ENCODE results near the gene CLASP2. TPM values are rescaled to one million over a fixed set of nuclear protein-coding genes. Genes with fewer than 3 reads are reported as not detected.

The CLASP2 gene
- total and polyA plus RNA-seq, 2 of the 4 experiments (the other 2 are of a cell fraction): 11.9 to 49.1 TPM

DNA sequence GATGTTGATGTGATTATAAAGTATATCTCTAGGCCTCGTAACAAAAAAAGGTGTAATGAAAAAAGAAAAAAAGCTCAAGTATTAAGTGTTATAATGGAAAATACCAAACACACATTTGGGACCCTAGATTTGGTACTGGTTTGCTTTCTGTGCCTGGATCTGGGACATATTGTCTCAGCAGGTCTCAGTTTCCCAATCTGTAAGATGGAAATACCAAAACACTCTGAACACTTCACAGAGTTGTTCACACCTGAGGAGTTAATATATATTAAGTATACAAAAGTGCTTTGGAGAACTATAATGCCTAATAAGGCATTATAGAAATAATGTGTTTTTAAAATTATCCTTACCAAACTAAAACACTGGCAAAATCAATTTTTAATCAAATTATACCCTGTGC is 60.0 kb downstream of the CLASP2 start:
- in situ Hi-C loops (cut with MboI; ENCODE audit: low sequenced_read_pairs) (no loop called here), dilution Hi-C loops (cut with HindIII; ENCODE audit: low sequenced_read_pairs, unreplicated experiment) (no loop called here)

More for the DNA sequence above, 60.0 kb downstream of the CLASP2 start:
- Histone ChIP-seq H3K27me3 (ENCODE audit: control insufficient read depth, insufficient read depth, low read length) (no peaks in the 10 kb centered on the region), H2BK20ac (ENCODE audit: low read depth, low read length) (no peak overlapping the region), H2AK9ac (replicated peaks; ENCODE audit: low read depth, low read length, poor library complexity) (no peak overlapping the region), H2AFZ (replicated peaks; ENCODE audit: low read length, poor library complexity) (no peak overlapping the region), H3K56ac (ENCODE audit: extremely low read depth, insufficient read depth, low read length) (no peak overlapping the region), H3K9me3 (ENCODE audit: control insufficient read depth, insufficient read depth, low read length) (no peaks in the 10 kb centered on the region), H2BK5ac (ENCODE audit: low read depth, low read length, poor library complexity, severe bottlenecking) (no peak overlapping the region), H2AK5ac (ENCODE audit: low read depth, low read length) (no peak overlapping the region), H3K27ac (ENCODE audit: insufficient read depth, low read length) (no peak overlapping the region), H3K36me3 (ENCODE audit: control insufficient read depth, insufficient read depth, low read length) (no peaks in the 10 kb centered on the region), H3K9ac (ENCODE audit: low read depth, low read length) (no peak overlapping the region), H3K23ac (ENCODE audit: low read depth, low read length) (no peak overlapping the region), H3K18ac (ENCODE audit: low read depth, low read length) (no peak overlapping the region), H4K5ac (ENCODE audit: low read depth, low read length) (no peak overlapping the region), H3K79me1 (ENCODE audit: low read depth in 1 of 2, low read length in 2 of 2) (peaks cover 10 to 25% of the 10 kb centered on the region in 2 experiments; a peak in 3 of 4 replicates), H4K91ac (ENCODE audit: insufficient read depth, low read depth, low read length) (no peak overlapping the region), H2BK15ac (ENCODE audit: low read depth, low read length) (no peak overlapping the region), H4K20me1 (ENCODE audit: insufficient read depth, low read length) (no peaks in the 10 kb centered on the region), H3K14ac (replicated peaks; ENCODE audit: low read depth, low read length) (no peak overlapping the region), H4K8ac (ENCODE audit: low read depth in 2 of 2, low read length in 2 of 2) (no peak overlapping the region), H2BK120ac (ENCODE audit: low read depth, low read length) (no peak overlapping the region), H3K4me2 (ENCODE audit: low read depth, low read length) (no peak overlapping the region), H3K4me3 (ENCODE audit: insufficient read depth, low read depth, low read length) (no peak overlapping the region), H3K4me1 (ENCODE audit: control insufficient read depth, insufficient read depth, low read length) (peaks cover 4% of the 10 kb centered on the region), H3K9me1 (ENCODE audit: insufficient read depth, low read length) (no peaks in the 10 kb centered on the region), H3K4ac (ENCODE audit: low read depth, low read length) (no peak overlapping the region)
- DNase-seq (no peak), ATAC-seq (ENCODE audit: low read depth) (no peak)
- ChIA-PET CTCF (interaction anchor here (0.6 kb wide), 1 partner anchor 262 kb away, joined by 4 read pairs; no protein-coding TSS in a partner anchor), POLR2A (ENCODE audit: unreplicated experiment) (no interaction called here)
- BruUV-seq (replicated peaks): no TSS peak
- intact Hi-C loops (cut with micrococcal nuclease): loop anchor here (5.0 kb wide), 1 partner anchor 59 kb away; the partner anchor contains the start of gene CLASP2
- no CpG with 5 or more reads among the region's 1 CpG for WGBS, 2 experiments (ENCODE audit: extremely low coverage in 2 of 2, insufficient read length in 1 of 2)
- TF ChIP-seq BHLHE40 (IDR thresholded peaks at IDR 0.05; ENCODE audit: low read depth, low read length) (no peak), MAZ (IDR thresholded peaks at IDR 0.05; ENCODE audit: borderline replicate concordance, low read depth, low read length) (no peak), RFX5 (IDR thresholded peaks at IDR 0.05; ENCODE audit: low read depth, low read length) (no peak), CEBPB (IDR thresholded peaks at IDR 0.05; ENCODE audit: low read depth, low read length) (no peak), CHD1 (IDR thresholded peaks at IDR 0.05; ENCODE audit: low read depth, low read length) (no peak), MAFK (IDR thresholded peaks at IDR 0.05; ENCODE audit: low read depth, low read length) (no peak), CTCF (conservative IDR thresholded peaks at IDR 0.05; ENCODE audit: low read depth, low read length) (no peak), POLR2A (IDR thresholded peaks at IDR 0.05; ENCODE audit: low read depth, low read length) (no peak), RAD21 (IDR thresholded peaks at IDR 0.05; ENCODE audit: low read length) (no peak), NFE2L2 (IDR thresholded peaks at IDR 0.05; ENCODE audit: low read depth, low read length) (no peak)

All from IMR-90 (cell line).